ENCODE results near the gene FAM9C. TPM values are rescaled to one million over a fixed set of nuclear protein-coding genes. Genes with fewer than 3 reads are reported as not detected.
"Not testable (repeated sequence)": the region's sequence is repeated elsewhere in the genome, so short reads cannot be mapped to it uniquely, and the experiment has no call there.

Gene FAM9C
- total RNA-seq, 2 donors from 2014 or later, result not detected

DNA sequence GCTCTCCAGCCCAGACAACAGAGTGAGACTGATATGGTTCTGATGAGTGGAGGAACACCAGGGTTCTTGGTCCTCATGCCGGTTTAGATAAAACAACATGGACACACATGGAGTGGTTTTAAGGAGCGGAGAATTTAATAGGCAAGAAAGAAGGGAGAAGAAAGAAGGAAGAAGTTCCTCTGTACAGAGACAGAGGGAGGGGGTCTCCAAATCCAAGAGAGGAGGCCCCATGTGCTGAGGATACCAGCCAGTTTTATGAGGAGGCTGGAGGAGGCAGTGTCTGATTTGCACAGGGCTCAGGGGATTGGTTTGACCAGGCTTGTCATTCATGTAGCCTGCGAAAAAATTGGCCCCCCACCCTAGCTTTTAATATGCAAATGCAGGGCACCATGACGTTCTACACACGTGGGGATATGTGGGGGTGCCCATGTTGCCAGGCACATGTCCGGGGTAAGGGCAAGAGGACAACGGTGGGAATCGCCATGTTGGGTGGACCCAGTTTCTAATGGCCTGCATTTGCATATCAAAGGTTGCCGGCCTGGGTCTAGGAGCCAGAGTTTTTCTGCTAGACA is 39.4 kb upstream of the FAM9C start:
- Mint-ChIP-seq H3K4me3 (peak overlapping the region; percentile 25), H3K4me1 (peaks cover 52% of the 10 kb centered on the region), H3K27ac (peak overlapping the region; percentile 99)
- not testable (repeated sequence) for ATAC-seq; H3K36me3 Mint-ChIP-seq (ENCODE audit: low read depth); H3K9me3 ChIP-seq (ENCODE audit: control insufficient read depth, low read length, poor library complexity, severe bottlenecking); H3K27me3 Mint-ChIP-seq; DNase-seq

DNA sequence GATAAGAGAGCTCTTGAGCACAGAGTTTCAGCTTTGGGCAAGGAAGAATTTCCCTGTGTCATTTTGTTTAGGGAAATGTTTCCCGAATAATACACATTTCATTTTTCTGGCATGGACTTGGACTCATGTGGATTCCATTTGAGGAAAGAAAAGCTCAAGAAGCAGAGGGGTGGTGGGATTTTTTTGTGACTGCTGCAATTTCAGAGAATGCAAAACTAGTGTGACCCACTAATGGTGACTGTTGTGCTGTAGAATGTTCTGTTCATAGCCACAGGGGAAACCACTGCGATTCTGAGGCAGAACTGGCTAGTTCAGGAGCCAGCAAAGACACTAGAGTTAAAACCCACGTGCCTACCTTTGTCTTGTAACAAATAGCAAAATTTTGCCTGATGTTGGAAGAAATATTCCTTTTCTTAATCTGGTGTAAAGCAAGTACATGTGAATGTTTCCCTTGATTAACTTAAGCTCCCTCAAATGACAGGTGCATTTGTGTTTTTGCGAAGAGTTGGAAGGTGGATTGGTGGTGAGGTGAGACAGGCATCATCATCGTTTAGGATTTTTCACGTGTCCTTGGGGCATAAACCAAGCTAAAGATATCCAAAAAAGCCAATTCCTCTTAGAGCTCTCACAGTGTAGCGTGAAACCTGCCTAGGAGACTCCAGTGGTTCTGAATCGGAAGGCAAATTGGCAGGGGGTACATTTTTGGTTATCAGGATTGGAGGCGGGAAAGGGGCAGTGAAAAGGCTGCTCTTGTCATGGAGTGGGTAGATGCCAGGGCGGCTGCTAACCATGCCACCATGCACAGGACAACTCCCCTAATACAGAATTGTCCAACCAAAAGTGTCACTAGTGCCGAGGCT is 38.0 kb upstream of the FAM9C start:
- DNase-seq (peak in 1 of 3 donors; percentile 8), ATAC-seq (peak; percentile 57)
- H3K9me3 ChIP-seq (ENCODE audit: control insufficient read depth, low read length, poor library complexity, severe bottlenecking), result no peaks in the 10 kb centered on the region
- Mint-ChIP-seq H3K4me3 (peak overlapping the region; percentile 58), H3K27ac (peak overlapping the region; percentile 99), H3K36me3 (ENCODE audit: low read depth) (no peaks in the 10 kb centered on the region), H3K27me3 (no peaks in the 10 kb centered on the region), H3K4me1 (peaks cover 48% of the 10 kb centered on the region)

DNA sequence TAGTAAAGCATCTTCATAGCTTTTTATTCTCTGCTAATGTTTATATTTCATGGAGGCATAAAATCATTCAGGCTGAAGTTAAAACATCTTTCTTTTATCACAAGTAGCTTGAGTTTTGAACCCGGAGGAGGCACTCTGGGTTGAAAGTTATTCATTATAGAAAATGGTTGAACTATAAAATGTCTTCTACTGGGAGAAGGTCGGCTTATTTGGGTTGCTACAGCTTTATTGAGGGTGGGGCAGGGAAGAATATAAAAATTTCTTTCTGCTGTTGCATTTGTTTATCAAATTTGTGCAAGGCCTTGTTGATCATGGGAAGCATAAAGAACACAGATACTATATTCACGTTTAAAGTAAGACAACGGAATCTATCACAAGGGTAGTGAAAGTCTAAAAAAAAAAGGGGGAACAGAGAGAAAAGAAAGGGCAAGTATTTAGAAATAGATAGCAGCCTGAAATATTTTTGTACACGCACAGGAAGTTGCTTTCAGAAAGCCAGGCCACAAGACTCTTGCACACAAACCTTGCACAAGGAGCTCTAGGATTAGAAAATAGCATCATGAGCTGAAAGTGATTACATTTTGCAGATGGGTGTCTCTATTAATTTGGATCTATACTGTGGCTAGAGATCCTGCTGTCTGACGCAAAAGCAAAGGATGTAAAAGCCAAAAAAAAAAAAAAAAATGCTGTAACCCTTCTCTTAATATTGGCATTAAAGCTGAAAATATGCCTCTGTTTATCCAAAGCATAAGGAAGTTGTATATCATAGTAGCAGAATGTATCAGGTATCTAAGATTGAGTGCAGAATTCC is 37.2 kb upstream of the FAM9C start:
- peak; percentile 37 for ATAC-seq

DNA sequence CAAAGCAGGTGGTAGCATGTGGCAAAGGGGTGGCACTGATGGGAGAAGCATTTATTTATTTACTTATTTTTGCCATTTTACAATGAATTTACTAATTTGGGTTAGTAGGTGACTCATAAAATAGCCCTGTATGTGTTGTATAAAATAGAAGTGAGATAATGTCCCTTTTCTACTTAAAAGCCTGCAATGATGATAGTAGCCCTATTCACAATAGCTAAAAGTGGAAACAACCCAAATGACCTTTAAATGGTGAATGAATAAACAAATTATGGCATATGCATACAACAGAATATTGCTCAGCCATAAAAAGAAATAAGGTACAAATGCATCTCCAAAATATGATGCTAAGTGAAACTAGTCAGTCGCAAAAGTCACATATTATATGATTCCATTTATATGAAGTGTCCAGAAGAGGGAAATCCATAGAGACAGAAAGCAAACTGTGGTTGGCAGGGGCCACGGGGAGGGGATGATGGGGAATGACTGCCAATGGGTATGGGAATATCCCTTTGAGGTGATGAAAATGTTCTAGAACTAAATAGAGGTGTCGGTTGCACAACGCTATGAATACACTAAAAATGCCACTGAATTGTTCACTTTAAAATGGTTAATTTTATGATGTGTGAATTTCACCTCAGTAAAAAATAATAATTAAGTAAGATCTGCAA is 35.8 kb upstream of the FAM9C start:
- peak overlapping the region; percentile 99 for H3K27ac Mint-ChIP-seq
- peaks cover 39% of the 10 kb centered on the region for H3K4me1 Mint-ChIP-seq

More for the DNA sequence above, 37.2 kb upstream of the FAM9C start:
- no peak for DNase-seq
- H3K27ac Mint-ChIP-seq, result peak overlapping the region; percentile 99
- H3K36me3 Mint-ChIP-seq (ENCODE audit: low read depth), result no peaks in the 10 kb centered on the region
- H3K9me3 ChIP-seq (ENCODE audit: control insufficient read depth, low read length, poor library complexity, severe bottlenecking), result no peaks in the 10 kb centered on the region
- no peaks in the 10 kb centered on the region for H3K27me3 Mint-ChIP-seq
- H3K4me1 Mint-ChIP-seq, result peaks cover 41% of the 10 kb centered on the region
- peak overlapping the region; percentile 75 for H3K4me3 Mint-ChIP-seq

DNA sequence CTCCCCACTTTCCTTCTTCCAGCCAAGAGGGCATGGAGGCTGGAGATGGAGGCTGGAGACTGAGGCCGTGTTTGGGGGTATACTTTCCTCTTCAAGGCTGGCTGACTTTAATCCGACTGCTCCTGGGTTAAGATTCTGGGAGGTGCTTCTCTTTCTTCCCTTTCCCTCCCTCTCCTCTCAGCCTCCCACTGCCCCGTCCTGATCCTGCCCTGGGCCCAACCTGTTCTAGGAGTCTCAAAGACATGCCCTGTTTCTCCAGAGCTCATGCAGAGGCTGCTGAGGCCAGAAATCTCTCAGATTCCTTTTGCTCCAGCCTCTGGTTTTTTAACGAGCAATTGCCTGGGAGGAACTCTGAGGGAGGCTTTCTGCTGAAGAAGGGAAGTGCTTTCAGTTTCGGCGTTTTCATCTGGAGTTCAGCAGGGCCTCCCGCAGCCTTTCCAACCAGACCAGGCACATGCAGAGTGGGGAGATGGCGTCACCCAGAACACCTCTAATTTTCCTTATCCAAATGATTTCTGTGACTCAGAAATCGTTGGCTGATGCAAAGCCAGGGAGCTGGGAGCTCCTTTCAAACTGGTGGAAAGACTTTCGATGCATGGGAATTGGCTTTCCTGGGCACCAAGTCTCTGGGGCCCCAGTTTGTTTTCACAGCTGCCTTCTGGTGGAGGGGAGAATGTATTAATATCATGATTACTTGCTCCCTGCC is 34.5 kb upstream of the FAM9C start:
- no peak for ATAC-seq
- H3K36me3 Mint-ChIP-seq (ENCODE audit: low read depth), result no peaks in the 10 kb centered on the region
- H3K9me3 ChIP-seq (ENCODE audit: control insufficient read depth, low read length, poor library complexity, severe bottlenecking), result no peaks in the 10 kb centered on the region
- H3K4me3 Mint-ChIP-seq, result peak overlapping the region; percentile 81
- no peaks in the 10 kb centered on the region for H3K27me3 Mint-ChIP-seq
- peak overlapping the region; percentile 99 for H3K27ac Mint-ChIP-seq
- no peak for DNase-seq
- peaks cover 44% of the 10 kb centered on the region for H3K4me1 Mint-ChIP-seq

More for the DNA sequence above, 35.8 kb upstream of the FAM9C start:
- Mint-ChIP-seq H3K27me3 (no peaks in the 10 kb centered on the region), H3K4me3 (peak overlapping the region; percentile 28), H3K36me3 (ENCODE audit: low read depth) (no peaks in the 10 kb centered on the region)
- no peaks in the 10 kb centered on the region for H3K9me3 ChIP-seq (ENCODE audit: control insufficient read depth, low read length, poor library complexity, severe bottlenecking)
- ATAC-seq, result no peak
- no peak for DNase-seq

DNA sequence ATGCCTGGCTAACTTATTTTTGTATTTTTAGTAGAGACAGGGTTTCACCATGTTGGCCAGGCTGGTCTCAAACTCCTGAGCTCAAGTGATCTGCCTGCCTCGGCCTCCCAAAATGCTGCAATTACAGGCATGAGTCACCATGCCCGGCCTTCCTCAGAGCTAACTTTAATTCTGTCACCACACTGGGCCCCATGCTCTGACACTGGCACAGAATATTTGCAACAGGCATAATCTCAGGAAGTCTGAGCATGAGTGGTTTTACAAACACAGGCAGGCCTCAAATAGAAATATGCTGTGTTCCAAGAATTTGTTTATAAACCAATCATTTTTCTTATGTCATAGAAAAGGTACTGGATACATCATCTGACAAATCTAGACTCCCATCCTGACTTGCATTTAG is 32.7 kb upstream of the FAM9C start:
- Mint-ChIP-seq H3K36me3 (ENCODE audit: low read depth) (no peaks in the 10 kb centered on the region), H3K27ac (peak overlapping the region; percentile 99), H3K4me3 (no peak overlapping the region), H3K4me1 (peaks cover 36% of the 10 kb centered on the region), H3K27me3 (no peaks in the 10 kb centered on the region)
- peak; percentile 16 for ATAC-seq
- peak in 1 of 3 donors; percentile 13 for DNase-seq
- no peaks in the 10 kb centered on the region for H3K9me3 ChIP-seq (ENCODE audit: control insufficient read depth, low read length, poor library complexity, severe bottlenecking)

DNA sequence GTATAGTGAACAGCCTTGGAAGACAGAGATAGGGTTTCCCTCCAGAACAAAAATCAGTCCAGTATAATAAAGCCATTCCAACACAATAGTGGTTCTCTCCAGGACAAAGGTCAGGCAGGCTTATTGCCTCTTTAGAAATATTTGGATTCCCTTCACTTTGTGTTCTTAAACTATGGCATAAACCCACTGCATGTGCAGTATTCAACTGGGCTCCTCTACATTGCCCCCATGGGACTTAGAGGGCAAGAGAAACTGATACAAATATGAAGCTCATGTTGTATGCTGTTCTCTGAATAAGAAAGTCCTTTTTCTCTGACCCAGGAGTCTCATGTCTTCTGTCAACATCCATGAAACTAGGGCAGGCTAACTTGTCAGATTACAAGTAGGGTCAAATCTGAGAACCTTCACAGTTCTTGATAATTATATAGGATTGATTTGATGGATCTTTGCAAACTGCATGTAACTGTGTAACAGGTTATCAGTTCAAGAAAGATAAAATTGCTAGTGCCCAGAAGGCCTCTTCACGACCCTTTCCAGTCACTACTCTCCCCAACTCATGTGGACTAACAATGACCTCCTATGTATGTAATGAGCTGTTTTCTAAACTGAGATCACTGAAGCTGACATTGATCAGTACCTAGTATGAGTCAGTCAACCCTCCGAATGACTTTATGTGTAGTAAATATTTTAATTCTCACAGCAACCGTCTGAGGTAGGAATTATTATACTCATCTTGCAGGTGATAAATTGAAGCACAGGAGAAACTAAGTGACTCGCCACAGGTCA is 31.9 kb upstream of the FAM9C start:
- no peaks in the 10 kb centered on the region for H3K36me3 Mint-ChIP-seq (ENCODE audit: low read depth)
- H3K9me3 ChIP-seq (ENCODE audit: control insufficient read depth, low read length, poor library complexity, severe bottlenecking), result no peaks in the 10 kb centered on the region
- peak overlapping the region; percentile 47 for H3K4me3 Mint-ChIP-seq
- DNase-seq, result no peak
- ATAC-seq, result no peak
- H3K27ac Mint-ChIP-seq, result peak overlapping the region; percentile 99
- H3K27me3 Mint-ChIP-seq, result no peaks in the 10 kb centered on the region
- H3K4me1 Mint-ChIP-seq, result peaks cover 29% of the 10 kb centered on the region

DNA sequence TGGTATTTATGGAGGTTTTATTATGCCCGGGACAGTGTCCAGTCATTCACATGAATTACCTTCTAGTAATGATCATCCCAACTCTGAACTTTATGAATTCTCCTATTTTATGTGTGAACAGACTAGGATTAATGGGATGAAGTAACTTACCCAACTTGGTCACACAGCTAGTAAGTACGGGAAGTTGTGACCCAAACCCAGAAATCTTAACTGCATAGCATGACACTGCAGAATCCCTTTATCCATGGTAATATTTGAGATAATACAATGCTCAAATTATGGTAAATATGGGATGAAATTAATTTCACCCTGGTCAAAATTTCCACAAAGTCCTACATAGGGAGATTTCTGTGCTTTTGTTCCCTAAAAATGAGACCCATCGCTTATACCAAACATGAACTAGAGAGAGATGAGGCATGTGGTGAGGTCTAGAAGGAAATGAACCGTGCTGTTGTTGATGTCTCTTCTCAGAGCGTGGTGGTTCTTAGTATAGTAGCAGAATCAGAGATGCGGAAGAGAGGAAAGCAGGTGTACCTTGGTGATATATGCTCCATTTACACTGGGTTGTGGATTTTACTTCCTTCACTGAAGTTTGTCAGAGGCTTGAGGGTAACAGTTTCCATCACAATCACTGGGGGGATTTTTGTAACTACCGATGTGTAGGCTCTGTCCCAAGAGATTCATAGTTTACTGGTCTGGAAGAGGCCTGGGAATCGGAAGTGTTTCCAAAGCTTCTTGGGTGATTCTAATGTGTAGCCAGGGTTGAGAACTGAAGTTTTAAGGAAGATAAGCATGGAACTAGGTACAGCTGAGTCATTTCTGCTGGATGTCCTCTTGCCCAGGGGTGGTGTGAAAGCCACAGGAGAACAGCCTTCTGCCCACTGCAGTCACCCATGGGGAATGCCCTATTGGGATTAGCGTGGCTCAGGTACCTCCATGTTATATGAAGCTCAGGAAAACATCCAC is 30.2 kb upstream of the FAM9C start:
- DNase-seq (no peak), ATAC-seq (peak; percentile 90)
- H3K9me3 ChIP-seq (ENCODE audit: control insufficient read depth, low read length, poor library complexity, severe bottlenecking), result peaks cover 3% of the 10 kb centered on the region
- H3K27ac Mint-ChIP-seq, result peak overlapping the region; percentile 99
- peak overlapping the region; percentile 37 for H3K4me3 Mint-ChIP-seq
- peaks cover 18% of the 10 kb centered on the region for H3K4me1 Mint-ChIP-seq
- H3K36me3 Mint-ChIP-seq (ENCODE audit: low read depth), result no peaks in the 10 kb centered on the region
- no peaks in the 10 kb centered on the region for H3K27me3 Mint-ChIP-seq

DNA sequence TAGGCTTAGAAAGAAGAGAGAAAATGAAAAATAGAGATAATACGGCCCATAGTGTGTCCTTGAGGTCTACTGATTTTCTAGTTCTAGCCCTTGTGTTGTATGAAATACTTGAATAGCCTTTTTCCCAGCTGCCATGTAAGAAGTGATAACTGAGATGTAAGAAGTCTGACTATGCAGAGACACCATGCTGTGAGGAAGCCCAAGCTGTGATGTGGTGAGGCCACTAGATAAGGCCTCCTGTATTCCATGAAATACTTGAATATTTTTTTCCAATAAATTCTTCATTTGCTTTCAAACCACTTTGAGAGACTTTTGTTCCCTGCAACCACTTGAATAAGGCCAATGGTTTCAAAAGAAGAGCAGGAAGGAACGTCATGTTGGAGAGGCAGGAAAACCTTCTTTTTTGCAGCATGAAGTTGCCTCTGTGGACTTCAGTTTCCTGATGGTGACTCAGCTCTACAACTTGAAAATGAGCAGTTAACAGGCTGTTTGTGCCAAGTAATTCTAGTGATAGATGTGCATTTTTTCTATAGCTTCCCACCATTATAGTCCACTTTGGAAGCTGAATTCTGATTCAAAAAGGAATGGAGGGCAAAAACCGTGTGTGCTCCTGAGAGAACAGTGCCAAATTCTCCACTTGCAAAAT is 25.5 kb upstream of the FAM9C start:
- no peaks in the 10 kb centered on the region for H3K27me3 Mint-ChIP-seq
- no peak overlapping the region for H3K27ac Mint-ChIP-seq
- H3K4me1 Mint-ChIP-seq, result peaks cover 10% of the 10 kb centered on the region
- H3K36me3 Mint-ChIP-seq (ENCODE audit: low read depth), result peaks cover 3% of the 10 kb centered on the region
- H3K9me3 ChIP-seq (ENCODE audit: control insufficient read depth, low read length, poor library complexity, severe bottlenecking), result peaks cover 6% of the 10 kb centered on the region
- no peak for ATAC-seq
- H3K4me3 Mint-ChIP-seq, result no peak overlapping the region
- DNase-seq, result no peak

DNA sequence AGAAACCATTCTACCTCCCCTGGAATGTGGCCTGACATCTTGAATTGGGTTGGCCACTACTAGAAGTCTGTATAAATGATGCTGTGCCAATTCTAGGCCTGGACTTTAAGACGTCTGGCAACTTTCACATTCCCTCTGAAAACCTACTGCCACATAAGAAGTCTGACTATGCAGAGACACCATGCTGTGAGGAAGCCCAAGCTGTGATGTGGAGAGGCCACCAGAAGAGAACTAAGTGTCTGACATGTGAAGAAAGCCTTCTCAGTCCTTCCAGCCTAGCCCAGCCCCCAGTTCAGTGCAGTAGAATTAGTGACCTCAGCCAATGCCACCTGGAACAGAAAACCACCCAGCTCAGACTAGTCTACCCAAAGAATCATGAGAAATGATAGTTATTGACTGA is 24.2 kb upstream of the FAM9C start:
- H3K9me3 ChIP-seq (ENCODE audit: control insufficient read depth, low read length, poor library complexity, severe bottlenecking), result peaks cover 6% of the 10 kb centered on the region
- no peak for DNase-seq
- no peak overlapping the region for H3K27ac Mint-ChIP-seq
- no peak for ATAC-seq
- no peaks in the 10 kb centered on the region for H3K27me3 Mint-ChIP-seq
- H3K36me3 Mint-ChIP-seq (ENCODE audit: low read depth), result peaks cover 3% of the 10 kb centered on the region
- H3K4me3 Mint-ChIP-seq, result no peak overlapping the region
- H3K4me1 Mint-ChIP-seq, result peaks cover 4% of the 10 kb centered on the region

DNA sequence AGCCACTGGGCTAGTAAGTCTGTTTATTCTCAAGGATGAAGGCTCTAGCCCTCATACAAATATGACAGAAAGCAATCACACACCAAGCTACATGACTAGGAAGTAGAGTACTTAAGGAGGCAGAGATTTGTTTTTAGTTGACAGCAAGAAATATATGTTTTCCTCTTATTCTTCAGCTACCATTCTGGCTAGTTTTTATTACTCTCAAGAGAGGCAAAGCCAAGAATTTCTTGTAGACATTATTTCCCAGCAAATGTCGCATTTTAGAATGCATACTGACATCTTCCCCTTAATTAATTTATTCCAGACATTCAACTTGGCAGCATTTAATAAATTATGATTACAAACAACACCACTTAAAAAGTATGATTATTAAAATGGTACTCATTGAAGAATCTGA is 23.4 kb upstream of the FAM9C start:
- H3K27ac Mint-ChIP-seq, result no peak overlapping the region
- H3K4me3 Mint-ChIP-seq, result no peak overlapping the region
- no peaks in the 10 kb centered on the region for H3K27me3 Mint-ChIP-seq
- H3K36me3 Mint-ChIP-seq (ENCODE audit: low read depth), result peaks cover 3% of the 10 kb centered on the region
- H3K9me3 ChIP-seq (ENCODE audit: control insufficient read depth, low read length, poor library complexity, severe bottlenecking), result peaks cover 6% of the 10 kb centered on the region
- H3K4me1 Mint-ChIP-seq, result peaks cover 4% of the 10 kb centered on the region
- ATAC-seq, result no peak
- no peak for DNase-seq

Measured in T-helper 17 cell (primary cell).